Mucosa of descending colon (tissue), 3 donors: ENCODE results near the gene GSKIP. TPM values are rescaled to one million over a fixed set of nuclear protein-coding genes. Genes with fewer than 3 reads are reported as not detected.

Experiments
- ATAC-seq: fragments of 200-7000 bp; cut with Tn5 transposase; one replicate; pipeline ENCODE4 v1.9.1; 2020; ENCODE audit warnings: mild to moderate bottlenecking, moderate library complexity
- DNase-seq, 3 donors: peaks; one replicate each; pipeline ENCODE4 v3.0.0-alpha.2; 2020
- H3K36me3 ChIP-seq: fragments of 200-600 bp; one replicate; pipeline ENCODE4 v1.8.0; 2021; ENCODE audit warnings: low read depth, mild to moderate bottlenecking
- H3K4me1 ChIP-seq: fragments of 200-600 bp; one replicate; pipeline ENCODE4 v1.8.0; 2021; ENCODE audit warnings: low read depth, mild to moderate bottlenecking
- H3K4me3 ChIP-seq: fragments of 200-600 bp; one replicate; pipeline ENCODE4 v1.8.0; 2021; ENCODE audit warnings: mild to moderate bottlenecking
- H3K9me3 ChIP-seq: fragments of 200-600 bp; one replicate; pipeline ENCODE4 v1.8.0; 2021; ENCODE audit warnings: mild to moderate bottlenecking
- intact Hi-C, 2 donors: fragments of 100-400 bp; cut with DNase I in 1 of 2; cut with micrococcal nuclease in 1 of 2; formaldehyde crosslinking; loops; one replicate each; pipeline versions ENCODE4 v1.11.0 to v1.11.1; 2022; cut with DNase I, micrococcal nuclease
- total RNA-seq, 3 donors: library from RNA; stranded (reverse); fragmentation: NEBNext Ultra II Directional in 2 of 3; extraction: Animal tissue kit (Norgen Biotek cat#: 25700) in 2 of 3; gene quantifications; one replicate each; pipeline versions ENCODE4 v1.2.1 to v1.2.4, GENCODE V29; 2021 to 2023
- TF ChIP-seq, protein P1 (sequence below): fragments of 200-600 bp; IDR thresholded peaks from one replicate; pipeline ENCODE4 v1.8.0; 2022; ENCODE audit warnings: antibody characterized with exemption, mild to moderate bottlenecking
- donor health status: DM: no; HTN: no; CAD: no; lungs with moderate emphysema.
- donor health status: DM: no; HTN: no; CAD: no.
- donor health status: DM: no; HTN: yes; CAD: no.

GSKIP gene
- total RNA-seq, 3 donors from 2014 or later: 81.3 to 143 (median 128) TPM

GRCh38 chr14:96391293-96392118 lies 28.2 kb downstream of the GSKIP start:
- Histone ChIP-seq H3K36me3 (no peaks in the 10 kb centered on the region), H3K9me3 (no peaks in the 10 kb centered on the region), H3K4me3 (peak overlapping the region; percentile 35), H3K4me1 (peaks cover 7% of the 10 kb centered on the region)
- DNase-seq (peak; percentile 99 to 100 (median 99)), ATAC-seq (peak; percentile 97)
- TF ChIP-seq, protein P1, sequence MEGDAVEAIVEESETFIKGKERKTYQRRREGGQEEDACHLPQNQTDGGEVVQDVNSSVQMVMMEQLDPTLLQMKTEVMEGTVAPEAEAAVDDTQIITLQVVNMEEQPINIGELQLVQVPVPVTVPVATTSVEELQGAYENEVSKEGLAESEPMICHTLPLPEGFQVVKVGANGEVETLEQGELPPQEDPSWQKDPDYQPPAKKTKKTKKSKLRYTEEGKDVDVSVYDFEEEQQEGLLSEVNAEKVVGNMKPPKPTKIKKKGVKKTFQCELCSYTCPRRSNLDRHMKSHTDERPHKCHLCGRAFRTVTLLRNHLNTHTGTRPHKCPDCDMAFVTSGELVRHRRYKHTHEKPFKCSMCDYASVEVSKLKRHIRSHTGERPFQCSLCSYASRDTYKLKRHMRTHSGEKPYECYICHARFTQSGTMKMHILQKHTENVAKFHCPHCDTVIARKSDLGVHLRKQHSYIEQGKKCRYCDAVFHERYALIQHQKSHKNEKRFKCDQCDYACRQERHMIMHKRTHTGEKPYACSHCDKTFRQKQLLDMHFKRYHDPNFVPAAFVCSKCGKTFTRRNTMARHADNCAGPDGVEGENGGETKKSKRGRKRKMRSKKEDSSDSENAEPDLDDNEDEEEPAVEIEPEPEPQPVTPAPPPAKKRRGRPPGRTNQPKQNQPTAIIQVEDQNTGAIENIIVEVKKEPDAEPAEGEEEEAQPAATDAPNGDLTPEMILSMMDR: no peak
- intact Hi-C loops: no loop called here

DNA sequence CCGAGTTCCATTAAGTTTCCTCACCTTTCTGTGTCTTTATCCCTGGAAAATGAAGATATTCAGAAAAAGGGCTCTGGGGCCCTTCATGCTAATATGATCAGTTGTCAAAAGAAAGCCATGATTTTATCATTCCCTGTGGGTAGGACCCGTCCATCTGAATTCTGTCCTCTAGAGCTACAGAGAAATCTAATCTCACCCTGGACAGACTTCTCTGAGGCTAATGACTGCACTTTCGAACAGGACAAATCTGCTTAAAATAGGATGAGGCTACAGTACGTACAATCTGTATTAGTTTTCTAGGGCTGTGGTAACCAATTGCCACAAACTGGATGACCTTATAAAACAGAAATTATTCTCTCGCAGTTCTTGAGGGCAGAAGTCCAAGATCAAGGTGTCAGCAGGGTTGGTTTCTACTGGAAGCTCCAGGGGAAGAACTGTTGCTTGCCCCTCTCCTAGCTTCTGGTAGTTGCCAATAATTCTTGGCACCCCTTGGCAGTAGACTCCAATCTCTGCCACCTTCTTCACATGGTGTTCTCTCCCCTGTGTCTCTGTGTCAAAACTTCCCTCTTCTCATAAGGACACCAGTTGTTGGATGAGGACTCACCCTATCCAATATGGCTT lies 29.9 kb downstream of the GSKIP start:
- Histone ChIP-seq H3K4me3 (no peak overlapping the region), H3K4me1 (peaks cover 7% of the 10 kb centered on the region), H3K9me3 (no peaks in the 10 kb centered on the region), H3K36me3 (no peaks in the 10 kb centered on the region)
- no peak for DNase-seq
- intact Hi-C loops: no loop called here
- TF ChIP-seq, protein P1: no peak
- ATAC-seq: no peak

- H3K4me1 ChIP-seq: peaks cover 7% of the 10 kb centered on the region
- TF ChIP-seq, protein P1: no peak
- no peak overlapping the region for H3K4me3 ChIP-seq
- H3K9me3 ChIP-seq: no peaks in the 10 kb centered on the region
- no peak for DNase-seq
- ATAC-seq: no peak
- intact Hi-C loops: no loop called here
- no peaks in the 10 kb centered on the region for H3K36me3 ChIP-seq
Measured at GRCh38 chr14:96394047-96394815, 30.9 kb downstream of the GSKIP start.

DNA sequence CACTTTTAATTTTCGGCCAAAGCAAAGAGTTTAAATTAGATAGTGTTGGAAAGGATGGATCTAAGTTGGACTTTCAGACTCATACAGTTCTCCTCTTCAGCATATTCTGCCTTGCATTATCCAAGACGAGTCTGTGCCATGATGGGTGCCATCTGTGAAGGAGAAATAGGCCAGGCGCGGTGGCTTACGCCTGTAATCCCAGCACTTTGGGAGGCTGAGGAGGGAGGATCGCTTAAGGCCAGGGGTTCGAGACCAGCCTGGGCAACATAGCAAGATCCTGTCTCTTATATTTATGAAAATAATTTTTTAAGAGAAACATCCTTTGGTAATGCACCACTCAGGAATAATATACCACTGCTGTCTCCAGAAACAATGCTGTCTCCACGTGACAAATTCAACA lies 35.1 kb downstream of the GSKIP start:
- ATAC-seq (no peak), DNase-seq (no peak)
- TF ChIP-seq, protein P1: no peak
- Histone ChIP-seq H3K36me3 (no peaks in the 10 kb centered on the region), H3K9me3 (no peaks in the 10 kb centered on the region), H3K4me3 (no peak overlapping the region), H3K4me1 (no peaks in the 10 kb centered on the region)
- intact Hi-C loops: no loop called here

DNA sequence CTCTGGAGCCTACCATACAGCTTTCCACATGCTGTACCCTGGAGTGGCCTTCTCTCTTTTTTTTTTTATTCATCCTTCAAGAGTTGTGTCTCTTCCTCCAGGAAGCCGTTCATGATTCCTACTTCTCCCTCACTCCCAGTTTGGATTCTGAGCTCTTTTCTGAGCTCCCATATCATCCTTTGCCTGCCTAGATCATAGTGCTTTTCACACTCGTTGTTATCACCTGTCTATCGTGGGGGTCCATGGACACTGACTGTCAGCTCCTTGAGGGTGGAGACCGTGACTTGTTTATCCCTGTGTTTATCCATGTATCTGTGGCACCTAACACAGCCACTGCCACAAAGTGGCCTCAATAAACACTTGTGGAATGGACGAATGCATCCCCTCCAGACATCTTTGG lies 35.6 kb downstream of the GSKIP start:
- Histone ChIP-seq H3K4me1 (no peaks in the 10 kb centered on the region), H3K4me3 (no peak overlapping the region), H3K36me3 (no peaks in the 10 kb centered on the region), H3K9me3 (no peaks in the 10 kb centered on the region)
- TF ChIP-seq, protein P1: no peak
- no peak for ATAC-seq
- intact Hi-C loops: no loop called here
- no peak for DNase-seq
